Glomerular endothelial cell (primary cell): ENCODE measurements around the gene MYO1B. TPM values are rescaled to one million over a fixed set of nuclear protein-coding genes. Genes with fewer than 3 reads are reported as not detected.

Source experiments
- DNase-seq: peaks from one replicate; pipeline ENCODE4 v3.0.0-alpha.2; 2011; ENCODE audit warnings: low read depth, low spot score; ENCODE audit errors: extremely low read depth
- total RNA-seq: library from RNA; depleted of rRNA; stranded (reverse); fragments of >200 nt; gene quantifications from 2 replicates; pipeline ENCODE4 v1.2.3, GENCODE V29; 2015

MYO1B gene
- 109 and 232 TPM in 2 replicates for total RNA-seq

DNA sequence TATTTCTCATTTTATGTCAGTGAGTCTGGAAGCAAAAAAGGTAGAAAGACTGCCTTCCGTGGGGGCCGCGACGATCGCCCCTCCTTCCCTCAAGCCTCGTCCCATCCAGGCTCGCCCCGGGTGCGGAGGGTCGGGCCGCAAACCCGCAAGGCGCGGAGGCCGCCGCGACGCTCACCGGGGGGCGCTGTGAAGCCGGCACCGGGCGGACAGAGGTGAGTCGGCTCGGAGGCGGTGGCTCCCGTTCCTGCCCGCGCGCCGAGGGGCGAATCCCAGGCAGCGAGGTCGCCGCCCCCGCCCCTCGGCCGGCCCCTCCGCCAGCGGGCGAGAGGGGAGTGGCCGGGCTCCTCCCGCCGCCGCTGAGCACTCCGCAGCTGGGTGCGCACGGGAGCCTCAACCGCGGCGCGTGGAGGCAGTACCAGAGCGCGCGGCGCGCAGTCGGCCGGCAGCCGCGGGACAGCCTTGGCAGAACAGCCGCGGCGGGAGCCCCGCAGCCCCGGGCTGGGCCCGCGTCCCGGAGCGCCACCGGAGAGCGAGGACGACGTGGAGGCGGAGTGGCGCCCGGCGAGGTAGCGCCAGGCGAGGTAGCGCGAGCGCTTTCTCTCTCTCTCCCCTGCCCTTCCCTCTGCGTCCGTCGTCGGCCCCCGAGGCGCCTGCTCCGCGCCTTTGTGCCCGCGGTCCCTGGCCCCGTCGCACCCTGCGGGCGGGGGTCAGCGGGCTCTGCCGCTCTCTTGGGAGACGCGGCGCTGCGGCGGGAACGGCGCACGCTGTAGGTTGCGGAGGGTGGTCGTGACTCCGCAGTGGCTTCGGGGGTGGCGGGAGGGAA lies at the start of gene MYO1B:
TSS of gene MYO1B (plus strand) at position 359 of the 823 bp plus-strand sequence. CDS start 31,492 bp downstream, outside the sequence.
- no peak for DNase-seq

DNA sequence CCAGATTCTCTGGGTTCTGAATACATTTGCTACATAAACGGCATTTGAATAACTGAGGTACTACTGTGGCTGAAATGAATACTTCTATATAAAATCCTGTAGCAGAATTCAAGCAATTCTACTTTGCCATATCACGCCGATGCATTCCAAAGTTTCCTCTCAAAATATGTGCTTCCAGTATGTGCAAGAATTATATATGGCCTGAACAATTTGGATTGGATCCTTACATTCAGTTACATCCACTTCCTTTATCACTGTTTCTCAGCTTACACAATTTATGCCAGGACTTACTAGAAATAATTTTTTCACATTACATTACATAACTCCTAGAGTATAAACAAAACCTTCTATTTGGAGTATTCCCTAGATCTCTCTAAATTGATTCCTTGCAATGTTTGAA lies 48.1 kb upstream of the MYO1B start:
- DNase-seq, result no peak

DNA sequence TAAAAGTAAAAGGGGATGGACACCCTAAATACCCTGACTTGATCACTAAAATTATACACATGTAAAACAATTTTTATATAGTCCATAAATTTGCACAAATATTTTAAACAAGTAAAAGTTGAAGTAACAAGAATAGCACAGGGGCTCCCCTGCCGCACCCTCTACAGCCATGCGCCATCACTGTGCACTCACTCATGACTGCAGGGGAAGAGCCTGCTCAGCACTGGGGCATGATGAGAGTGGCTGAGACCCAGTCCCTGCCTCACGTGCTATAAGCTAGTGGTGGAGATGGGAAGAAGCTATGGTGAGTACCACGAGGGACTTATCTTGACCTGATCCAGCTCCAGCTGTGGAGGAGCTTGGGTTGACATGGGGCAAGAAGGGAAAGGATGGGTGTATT lies 46.9 kb upstream of the MYO1B start:
- no peak for DNase-seq

DNA sequence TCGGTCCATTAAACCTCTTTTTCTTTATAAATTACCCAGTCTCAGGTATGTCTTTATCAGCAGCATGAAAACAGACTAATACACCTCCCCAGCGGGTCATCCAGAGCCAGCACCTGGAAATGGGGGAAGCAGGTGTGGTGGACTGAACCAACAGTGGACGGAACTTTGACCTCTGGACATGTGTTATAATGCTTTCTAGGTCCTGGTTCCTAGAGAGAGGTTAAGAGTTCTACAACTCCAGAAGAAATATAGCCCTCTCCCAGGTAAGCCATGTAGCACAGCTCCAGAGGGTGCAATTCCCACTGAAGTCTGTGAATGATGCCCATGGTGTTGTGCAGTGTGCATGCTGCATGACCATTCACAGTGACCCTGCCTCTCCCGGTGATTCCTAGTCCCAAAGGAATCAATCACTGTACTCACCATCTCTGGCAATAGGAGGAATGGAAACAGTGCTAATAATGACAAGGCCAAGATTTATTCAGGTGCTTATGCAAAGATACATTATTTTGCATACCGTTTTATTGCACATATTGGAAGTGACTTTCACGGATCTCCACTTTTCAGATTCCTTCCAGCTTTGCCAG lies 45.2 kb upstream of the MYO1B start:
- no peak for DNase-seq

- no peak for DNase-seq
Measured at GRCh38 chr2:191200910-191201309, 44.3 kb upstream of the MYO1B start.

DNA sequence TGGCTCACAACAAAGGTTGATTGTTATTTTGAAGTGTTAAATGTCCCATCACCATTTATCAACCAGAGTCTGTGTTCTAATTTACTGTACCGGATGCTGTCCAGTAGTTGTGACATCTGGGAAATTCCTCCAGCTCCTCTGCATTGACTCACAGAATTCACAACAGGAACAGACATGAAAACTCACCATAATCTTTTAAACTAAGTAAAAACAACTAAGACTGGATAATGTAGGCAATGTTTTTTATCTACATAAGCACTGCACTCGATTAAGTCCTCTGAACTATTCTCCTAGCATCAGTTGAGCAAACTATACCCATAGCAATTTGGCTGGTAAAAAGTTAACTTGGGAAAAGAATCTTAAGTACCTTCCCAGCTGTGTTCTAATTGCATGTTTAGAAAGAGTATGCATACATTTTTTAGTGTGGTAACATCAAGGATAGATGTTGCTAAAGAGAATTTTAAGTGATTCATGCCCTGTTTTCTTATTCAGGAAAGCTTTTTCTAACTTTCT lies 42.9 kb upstream of the MYO1B start:
- DNase-seq, result no peak

GRCh38 chr2:191202881-191203397 lies 42.3 kb upstream of the MYO1B start:
- no peak for DNase-seq

GRCh38 chr2:191204433-191204832 lies 40.8 kb upstream of the MYO1B start:
- DNase-seq, result no peak

DNA sequence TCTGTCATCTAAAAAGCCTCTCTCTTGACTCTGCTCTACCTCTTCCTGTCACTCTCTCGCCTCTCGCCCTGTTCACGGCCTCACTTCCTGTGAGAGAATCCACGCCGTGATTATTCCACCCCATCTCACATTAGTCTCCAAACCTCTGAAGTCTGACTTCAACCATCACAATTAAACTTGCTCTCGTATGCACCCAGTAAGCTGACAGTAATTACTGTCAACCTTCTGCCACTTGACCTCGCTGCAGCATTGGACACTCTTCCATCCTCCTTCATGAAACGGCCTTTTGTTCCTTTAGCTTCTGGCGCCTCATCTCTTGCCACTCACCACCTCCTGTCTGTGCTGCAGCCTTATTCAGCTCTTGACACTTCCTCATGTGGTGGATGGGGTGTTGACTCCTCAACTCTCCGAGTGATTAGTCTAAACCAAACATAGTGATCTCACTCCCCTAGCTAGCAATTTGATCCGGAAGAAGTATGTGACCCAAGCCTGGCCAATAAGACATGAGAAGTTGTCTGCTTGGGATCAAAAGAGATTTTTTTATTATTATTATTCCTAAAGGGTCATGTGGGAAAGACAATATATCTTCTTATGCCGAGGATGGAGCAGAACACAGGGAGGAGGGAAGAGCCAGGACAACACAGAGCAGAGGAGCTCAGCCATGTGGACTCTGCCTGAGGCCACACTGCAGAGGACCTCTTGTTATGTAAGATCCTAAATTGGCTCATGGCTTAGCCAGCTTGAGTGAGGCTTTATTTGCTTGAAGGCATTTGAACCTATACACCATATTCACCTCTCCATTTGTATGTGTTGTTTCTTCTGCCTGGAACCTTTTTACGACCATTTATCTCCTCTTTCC lies 38.4 kb upstream of the MYO1B start:
- DNase-seq, result no peak

- DNase-seq, result no peak
Measured at GRCh38 chr2:191209340-191209739, 35.9 kb upstream of the MYO1B start.

GRCh38 chr2:191212119-191212518 lies 33.1 kb upstream of the MYO1B start:
- no peak for DNase-seq

DNA sequence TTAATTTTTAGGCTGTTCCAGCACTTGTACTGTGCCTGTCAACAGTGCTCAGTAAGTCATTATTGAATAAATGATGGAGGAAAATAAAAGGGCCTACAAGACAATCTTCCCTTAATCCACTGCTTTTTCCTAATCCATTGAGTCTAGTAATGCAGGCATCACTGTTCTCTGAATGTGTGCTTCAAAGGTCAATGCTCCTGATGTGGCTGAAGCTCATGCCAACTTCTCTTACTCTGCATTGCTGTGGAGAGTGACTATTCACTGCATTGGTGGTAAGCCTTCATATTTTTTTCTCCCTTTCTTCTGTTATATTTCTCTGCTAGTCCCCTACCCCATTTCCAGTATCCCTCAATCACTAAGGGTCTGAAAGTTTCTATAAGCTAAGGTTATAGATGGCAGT lies 31.9 kb upstream of the MYO1B start:
- DNase-seq, result no peak

DNA sequence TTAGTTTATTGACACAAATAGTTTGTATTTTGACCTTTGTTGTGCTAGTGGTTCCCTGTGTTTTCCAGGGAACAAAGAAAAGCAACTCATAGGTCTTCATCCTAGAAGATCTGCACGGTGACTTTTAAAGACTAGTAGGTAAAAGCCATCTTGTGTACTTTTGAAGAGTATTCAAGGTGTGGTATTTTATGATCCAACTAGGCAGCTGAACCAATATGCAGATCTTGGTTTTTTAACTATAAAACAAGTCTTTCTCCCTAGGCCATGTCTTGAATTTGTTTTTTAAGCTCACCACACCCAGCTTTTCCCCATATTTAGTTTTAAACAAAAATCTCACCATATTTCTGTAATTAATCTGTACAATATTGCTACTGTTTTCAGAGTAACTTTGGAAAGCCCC lies 30.0 kb upstream of the MYO1B start:
- DNase-seq, result no peak

DNA sequence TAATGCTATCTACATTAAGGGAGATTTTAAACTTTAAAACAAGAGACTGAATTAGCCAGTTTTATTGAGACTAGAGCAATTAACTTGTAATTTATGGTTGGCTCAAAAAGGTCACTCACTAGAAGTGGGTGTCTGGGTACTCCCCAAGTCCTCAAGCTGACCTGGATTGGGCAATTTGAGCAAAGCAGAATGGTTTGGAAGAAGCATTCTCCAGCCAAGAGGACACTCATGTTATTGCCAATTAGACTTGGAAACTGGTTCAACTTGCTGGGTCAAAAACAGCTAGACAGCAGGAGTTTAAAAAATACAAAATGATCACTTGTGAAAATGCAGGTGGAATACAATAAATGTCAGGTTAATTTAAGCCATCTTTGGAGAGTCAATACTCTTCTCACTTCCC lies 29.5 kb upstream of the MYO1B start:
- DNase-seq, result no peak

DNA sequence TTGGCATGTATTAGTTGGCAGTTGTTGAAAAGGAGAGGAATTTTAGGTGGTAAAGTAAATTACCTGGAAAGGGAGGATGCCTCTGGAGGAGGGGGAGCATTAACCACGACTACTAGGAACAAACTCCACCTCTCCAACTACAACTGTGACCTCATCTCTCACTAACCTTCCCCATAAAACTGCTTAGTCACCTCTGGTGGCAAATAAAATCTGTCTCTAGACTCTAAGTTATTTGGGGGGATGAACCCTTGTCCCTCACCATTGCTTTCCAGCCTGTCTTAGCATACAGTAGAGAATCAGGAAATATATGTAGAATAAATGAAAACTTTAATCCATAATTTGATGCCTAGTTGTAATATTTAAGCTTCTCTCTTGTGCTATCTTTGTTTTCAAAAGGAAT lies 27.6 kb upstream of the MYO1B start:
- no peak for DNase-seq

GRCh38 chr2:191218292-191218898 lies 26.8 kb upstream of the MYO1B start:
- peak; percentile 66 for DNase-seq

- no peak for DNase-seq
Measured at GRCh38 chr2:191220671-191221070, 24.5 kb upstream of the MYO1B start.

GRCh38 chr2:191221666-191222065 lies 23.5 kb upstream of the MYO1B start:
- DNase-seq, result no peak

GRCh38 chr2:191222507-191222906 lies 22.7 kb upstream of the MYO1B start:
- DNase-seq, result no peak

- no peak for DNase-seq
Measured at GRCh38 chr2:191222952-191223351, 22.3 kb upstream of the MYO1B start.

DNA sequence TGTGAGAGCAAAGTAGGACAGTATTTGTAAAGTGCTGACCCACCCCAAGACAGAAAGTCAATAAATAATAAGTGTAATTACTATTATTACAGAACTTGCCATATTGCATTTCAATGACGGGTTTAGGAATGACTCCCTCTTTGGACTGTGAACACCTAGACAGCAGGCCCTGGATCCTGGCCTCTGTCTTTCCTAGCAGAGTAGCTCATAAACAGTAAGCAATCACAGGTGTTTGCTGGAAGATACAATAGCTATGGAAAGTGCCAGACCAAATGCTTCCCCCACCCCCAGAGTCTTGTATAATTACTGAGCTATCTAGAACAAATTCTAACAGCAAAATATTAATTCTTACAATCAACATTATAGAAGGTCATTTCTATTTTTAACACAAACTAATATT lies 20.1 kb upstream of the MYO1B start:
- no peak for DNase-seq
